Dermis blood vessel endothelial cell (primary cell): Measurements from ENCODE around the gene DDX41. TPM values are rescaled to one million over a fixed set of nuclear protein-coding genes. Genes with fewer than 3 reads are reported as not detected.
"Not testable (repeated sequence)": the region's sequence is repeated elsewhere in the genome, so short reads cannot be mapped to it uniquely, and the experiment has no call there.

ENCODE experiments used
- DNase-seq: peaks from one replicate; pipeline ENCODE4 v3.0.0; 2010
- total RNA-seq: library from RNA; depleted of rRNA; stranded (reverse); fragments of >200 nt; gene quantifications from 2 replicates; pipeline ENCODE4 v1.2.3, GENCODE V29; 2014

Gene DDX41
- total RNA-seq, 1 donor from 2014 or later = 68.2 TPM

- DNase-seq = peak; percentile 98
These were observed 19.3 kb downstream of the DDX41 start, which contains the start of gene PDLIM7 for GRCh38 chr5:177497292-177498012. PDLIM7 (minus strand) TSS chr5:177497604; CDS start chr5:177496512, 1,092 bp downstream.

- peak; percentile 91 for DNase-seq
These were observed 20.0 kb downstream of the DDX41 start for GRCh38 chr5:177496727-177497291.

DNA sequence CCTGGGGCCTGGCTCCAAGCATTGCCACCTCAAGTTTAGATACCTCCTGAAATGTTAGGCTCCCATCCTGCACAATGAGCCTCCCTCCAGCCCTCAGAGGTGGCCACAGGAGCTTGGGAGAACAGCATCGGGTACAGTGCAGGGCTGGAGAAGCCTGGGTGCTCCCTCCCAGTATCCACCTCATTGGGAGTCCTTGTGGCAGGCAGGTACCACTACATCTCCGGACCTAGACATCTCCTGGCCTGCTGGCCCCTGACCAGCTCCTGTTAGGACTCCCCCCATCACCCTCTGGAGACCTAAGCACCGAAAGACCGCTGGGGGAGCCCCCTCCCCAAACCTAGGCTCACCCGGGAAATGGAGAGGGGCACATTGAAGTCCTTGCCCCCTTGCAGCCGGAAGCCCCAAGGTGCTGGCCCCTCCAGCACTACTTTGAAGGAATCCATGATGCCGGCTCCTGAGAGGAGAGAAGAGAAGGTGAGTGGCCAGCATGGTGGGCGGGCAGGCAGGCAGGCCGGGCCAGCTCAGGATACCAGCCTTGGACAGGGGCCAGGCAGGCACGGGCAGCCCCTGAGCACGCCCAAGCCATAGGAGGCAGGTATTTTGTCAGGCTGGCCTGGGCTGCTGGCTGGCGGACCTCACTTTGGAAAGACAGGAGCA lies 20.6 kb downstream of the DDX41 start:
- peak; percentile 66 for DNase-seq

DNA sequence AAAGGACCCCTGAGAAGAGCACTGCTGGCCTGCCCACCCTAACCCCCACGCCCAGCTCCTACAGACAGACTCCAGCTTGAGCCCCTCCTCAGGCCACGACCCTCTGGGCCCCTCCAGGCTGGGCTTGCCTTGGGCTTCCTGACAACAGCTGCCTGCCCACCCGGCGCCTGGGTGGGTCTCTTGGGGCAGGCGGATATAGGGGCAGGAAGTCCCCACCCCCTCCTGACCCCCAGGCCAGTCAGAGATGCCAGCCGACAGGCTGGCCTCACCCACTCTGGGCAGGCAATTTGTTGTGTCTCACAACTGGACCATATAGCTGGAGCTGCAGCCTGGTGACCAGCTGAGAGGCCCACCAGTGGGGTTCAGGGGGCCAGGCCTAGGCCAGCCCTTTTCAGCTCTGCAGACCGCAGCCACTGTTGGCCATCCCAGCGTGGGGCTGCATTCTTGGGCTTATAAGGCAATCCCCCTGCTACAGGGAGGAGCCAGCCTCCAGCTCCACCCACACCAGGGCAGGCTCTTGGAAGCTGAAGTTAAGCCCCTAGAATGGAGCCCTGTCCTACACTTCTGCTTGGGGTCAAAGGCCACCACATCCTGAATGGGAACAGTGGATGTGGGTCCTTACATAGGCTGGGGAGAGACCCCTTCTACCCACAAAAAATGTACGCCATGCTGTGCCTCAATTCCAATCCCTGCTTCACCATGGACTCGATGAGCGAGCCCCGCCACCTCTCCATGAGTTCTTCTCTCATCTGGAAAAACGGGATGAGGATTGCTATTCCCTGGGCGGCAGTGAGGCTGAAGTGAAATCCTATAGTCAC lies 21.3 kb downstream of the DDX41 start:
- DNase-seq = peak; percentile 83

DNA sequence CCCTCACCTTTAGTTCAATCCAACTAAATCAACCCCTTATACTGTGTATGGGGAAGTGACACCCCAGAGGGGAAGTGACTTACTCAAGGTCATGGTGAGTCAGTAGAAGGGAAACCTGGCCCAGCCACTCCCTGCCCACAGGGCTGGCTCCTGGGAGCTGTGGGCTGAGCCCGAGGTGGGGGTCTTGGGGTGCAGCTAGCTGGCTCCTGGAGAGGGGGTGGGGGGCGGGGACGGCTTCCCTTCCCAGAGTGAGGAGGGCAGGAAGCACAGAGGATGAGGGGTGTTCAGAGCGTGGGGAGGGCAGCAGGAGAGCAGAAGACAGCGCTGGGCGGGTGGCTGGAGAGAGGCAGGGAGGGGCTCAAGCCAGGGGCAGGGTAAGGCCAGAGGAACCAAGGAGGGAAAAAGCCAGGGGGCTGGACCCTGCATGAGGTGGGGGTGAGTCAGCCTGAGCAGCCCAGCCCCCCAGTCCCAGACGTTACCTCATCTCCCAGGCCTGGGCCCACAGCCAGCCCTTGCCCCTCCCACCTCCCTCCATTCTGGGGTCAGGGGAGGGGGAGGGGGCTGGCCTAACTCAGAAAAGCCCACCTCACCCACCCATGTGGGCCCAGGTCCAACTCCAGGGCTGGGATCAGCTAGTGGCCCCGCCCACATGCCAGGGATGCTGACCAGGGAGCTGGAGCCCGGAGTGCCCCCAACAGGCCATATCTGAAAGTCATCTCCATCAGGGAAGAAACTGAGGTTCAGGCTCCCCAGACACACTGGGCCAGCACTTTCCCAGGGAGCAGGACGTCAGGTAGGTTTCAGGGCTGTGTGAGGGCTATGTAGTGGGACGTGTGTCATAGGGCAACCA lies 22.2 kb downstream of the DDX41 start:
- peak; percentile 91 for DNase-seq

- DNase-seq = no peak
These were observed 22.9 kb downstream of the DDX41 start for GRCh38 chr5:177493795-177494345.

DNA sequence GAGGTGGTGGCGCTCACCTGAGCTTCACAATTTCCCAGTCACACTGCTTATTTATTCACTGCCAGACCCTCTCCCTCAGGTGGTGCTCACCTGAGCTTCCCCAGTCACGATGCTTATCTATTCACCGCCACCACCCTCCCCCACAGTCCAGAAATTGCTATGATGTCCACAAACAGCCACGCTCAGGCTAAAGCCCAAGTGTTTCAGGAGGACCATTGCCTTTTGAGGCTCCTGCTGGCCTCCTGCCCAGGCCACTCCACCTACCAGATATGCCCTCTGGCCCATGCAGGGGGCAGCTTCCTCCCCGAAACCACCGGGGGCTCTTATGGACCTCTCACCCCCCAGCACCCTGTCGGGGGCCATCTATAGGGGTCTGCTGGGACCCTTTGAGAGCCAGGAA lies 23.9 kb downstream of the DDX41 start:
- DNase-seq = no peak

- DNase-seq = no peak
These were observed 24.6 kb downstream of the DDX41 start for GRCh38 chr5:177491983-177492746.

- peak; percentile 76 for DNase-seq
These were observed 25.3 kb downstream of the DDX41 start for GRCh38 chr5:177491429-177491945.

DNA sequence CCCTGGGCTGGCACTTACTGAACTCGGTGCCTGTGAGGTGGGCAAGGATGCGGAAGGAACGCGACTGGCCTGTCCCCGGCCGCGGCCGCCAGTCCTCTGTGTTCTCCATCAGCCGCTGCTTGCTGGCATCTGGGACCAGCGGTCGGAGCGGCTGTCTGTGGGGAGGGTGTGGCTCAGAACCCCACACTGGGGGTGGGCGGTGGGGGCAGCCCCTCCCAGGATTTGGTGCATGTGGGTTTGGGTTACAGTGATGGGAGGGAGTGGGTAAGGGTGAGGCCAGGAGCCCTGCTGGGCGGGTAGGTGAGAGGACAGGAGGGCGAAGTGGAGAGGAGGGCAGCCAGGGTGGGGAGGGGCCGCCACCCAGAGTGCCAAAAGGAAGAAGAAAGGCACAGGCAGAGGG lies 25.8 kb downstream of the DDX41 start:
- DNase-seq = no peak

DNA sequence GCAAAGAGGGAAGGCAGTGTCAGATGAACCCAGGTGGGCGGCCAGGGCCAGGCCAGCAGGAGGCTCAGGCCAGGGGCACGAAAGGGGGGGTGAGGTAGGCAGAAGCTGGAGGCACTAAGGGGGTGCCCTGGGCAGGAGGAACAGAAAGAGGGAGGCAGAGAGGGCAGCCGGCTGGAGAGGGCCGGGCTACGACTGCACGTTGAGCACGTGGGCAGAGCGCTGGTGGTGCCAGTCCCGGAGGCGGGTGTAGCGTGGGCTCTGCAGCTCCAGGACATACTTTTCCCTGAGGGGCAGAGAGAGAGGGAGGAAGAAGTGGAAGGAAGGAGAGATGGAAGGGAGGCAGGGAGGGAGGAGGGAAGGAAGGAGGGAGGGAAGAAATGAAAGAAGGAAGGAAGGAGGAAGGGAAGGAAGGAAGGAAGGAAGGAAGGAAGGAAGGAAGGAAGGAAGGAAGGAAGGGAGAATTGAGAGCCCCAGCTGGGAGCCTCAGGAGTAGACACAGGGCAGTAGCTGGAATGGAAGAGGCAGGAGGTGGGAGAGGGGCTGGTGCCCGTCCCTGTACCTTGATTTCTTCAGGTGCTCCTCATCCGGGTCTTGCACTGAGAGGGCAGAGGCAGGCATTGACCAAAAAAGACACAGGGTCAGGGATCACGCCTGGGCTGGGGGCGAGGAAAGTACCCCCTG lies 26.3 kb downstream of the DDX41 start:
- no peak for DNase-seq

DNA sequence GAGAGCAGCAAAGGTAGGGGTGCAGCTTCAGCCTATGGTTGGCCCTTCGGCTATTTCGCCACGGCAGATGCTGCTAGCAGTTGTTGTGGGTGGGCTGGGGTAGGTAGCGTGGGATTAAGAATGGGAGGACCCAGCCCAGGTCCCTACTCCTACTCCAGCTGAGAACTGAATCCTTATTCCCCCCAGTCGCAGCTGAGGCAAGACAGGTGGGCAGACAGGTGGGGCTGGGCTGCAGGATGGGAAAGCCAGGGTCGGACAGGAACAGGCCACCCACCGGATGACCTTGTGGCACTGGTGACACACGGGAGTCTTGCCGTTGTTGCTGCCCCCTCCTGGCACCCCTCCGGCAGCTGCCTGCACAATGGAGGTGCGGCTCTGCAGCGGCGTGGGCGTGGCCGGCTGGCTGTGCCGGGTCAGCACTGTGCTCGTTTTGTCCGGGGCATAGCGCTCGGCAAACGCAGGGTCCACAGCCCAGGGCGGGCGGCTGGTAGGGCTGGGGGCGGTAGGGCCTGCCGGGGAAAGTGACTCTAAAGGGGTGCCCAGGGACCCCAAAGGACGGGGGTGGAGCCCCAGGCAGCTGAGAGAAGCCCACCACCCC lies 27.5 kb downstream of the DDX41 start:
- peak; percentile 46 for DNase-seq

DNA sequence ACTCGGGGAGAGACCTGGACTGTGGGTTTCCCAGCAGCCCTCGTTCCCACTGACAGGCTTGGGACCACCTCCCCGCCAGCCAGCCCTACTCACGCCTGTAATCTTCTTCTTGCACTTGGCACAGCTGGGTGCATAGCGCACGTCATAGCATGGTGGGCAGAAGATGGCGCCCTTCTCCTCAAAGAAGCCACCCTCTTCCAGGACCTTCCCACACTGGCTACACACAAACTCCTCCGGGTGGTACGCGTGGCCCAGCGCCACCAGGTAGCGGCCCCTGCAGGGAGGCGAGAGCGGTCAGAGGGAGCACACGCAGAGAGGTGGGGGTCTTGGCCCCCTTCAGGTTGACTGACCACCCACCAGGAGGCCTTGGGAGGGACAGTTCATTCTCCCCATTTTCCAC lies 28.8 kb downstream of the DDX41 start:
- peak; percentile 40 for DNase-seq

GRCh38 chr5:177487144-177487543 lies 29.6 kb downstream of the DDX41 start:
- no peak for DNase-seq

- DNase-seq = no peak
These were observed 30.5 kb downstream of the DDX41 start for GRCh38 chr5:177486256-177486655.

GRCh38 chr5:177485753-177486152 lies 31.0 kb downstream of the DDX41 start:
- DNase-seq = not testable (repeated sequence)

DNA sequence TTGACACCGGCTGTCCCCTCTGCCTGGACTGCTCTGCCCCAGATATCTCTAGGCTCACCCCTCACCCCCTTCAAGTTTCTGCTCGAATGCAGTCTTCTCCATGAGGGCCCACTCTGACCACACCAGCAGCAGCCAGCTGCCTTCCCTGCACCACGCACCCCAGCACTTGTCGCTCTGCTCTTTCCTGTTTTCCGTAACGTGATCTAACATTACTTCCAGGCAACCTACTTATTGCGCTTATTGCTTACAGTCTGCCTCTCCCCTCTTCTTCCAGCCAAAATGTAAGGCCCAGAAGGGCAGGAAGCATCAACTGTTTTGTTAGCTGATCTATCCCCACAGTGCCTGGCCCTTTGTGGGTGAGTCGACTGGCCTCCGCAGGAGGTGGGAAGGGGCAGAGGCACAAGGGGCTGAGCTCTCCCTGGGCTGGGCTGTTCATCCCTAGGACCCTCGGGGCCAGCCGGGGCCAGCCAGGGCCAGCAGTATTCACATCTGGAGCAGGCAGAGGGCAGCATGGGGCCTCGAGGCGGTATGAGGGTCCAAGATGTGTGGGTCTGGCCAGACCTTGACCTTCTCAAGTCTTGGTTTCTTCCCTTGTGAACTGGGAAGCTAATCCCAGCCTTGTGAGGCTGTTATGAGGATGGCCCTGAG lies 31.7 kb downstream of the DDX41 start:
- no peak for DNase-seq

DNA sequence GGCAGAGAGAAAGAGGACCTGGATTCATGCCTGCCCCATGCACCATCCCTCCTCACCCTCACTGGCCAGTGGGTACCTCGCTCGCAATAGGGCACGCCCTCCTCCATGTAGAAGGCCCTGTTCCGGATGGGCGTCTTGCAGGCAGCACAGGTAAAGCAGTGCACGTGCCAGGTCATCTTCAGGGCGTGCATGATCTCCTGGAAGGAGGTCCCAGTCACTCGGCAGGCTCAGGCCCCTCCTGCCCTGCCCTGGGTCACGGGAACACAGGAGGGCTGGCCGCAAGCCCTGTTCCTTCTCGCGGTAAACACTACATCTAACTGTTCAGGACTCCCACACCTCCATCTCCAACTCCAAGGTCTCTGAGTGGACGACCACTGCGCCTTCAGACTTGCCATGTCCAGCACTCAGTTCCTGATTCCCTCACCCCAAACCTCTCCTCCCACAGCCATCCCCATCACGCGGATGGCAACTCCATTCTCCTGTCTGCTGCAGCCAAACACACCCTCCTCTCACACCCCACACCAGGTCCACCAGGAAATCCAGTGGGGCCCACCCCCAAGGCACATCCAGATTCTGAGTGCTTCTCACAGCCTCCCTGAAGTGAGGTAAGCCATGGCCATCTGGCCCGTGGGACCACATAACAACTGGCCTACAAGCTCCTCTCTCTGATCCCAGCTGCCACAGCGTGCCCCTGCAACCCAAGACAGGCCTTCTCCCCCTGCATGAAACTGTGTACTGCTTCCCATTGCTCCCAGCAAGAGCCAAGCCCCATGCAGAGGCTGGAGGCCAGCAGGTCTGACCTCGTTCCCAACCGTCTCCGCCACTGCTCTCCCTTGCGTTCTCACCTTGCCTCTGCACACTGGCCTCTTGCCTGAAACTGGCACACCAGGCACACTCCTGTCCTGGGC lies 32.5 kb downstream of the DDX41 start:
- DNase-seq = no peak
